Measurements from ENCODE around the gene JAGN1. TPM values are rescaled to one million over a fixed set of nuclear protein-coding genes. Genes with fewer than 3 reads are reported as not detected.

Gene JAGN1
- total and polyA plus RNA-seq, 2 donors from 2014 or later: 30.3 to 55.3 TPM

DNA sequence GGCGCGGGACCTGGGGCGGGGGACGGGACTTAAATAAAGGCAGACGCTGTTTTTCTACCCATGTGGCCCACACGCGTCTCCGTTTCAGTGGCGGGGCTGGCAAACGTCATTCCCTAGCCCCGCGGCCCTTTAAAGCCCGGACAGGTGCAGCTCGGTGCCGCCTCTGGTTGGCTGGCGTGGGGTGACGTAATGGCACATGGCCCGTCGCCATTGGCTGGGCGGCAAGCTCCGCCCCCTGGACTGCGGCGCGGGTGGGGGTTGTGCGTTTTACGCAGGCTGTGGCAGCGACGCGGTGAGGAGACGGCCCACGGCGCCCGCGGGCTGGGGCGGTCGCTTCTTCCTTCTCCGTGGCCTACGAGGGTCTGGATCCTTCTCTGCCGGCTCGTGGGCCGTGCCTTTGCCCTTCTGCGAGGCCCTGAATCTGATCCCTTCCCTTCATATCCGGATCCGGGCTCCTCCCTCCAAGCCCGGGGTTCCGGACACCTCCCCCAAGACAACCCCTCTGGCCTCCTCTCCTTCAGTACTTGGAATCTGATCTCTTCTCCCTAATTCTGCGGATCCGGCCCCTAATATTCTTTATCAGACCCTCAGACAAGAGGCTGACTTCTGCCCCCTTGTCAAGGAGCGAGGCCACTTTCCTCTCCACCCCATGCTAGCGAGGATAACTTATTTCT lies 43.3 kb downstream of the JAGN1 start, which contains the start of gene CRELD1:
Gene CRELD1, plus strand, starts transcription at position 274 of the 674 bp plus-strand sequence. CDS start 605 bp downstream, outside the sequence.
- Histone ChIP-seq H3K9ac (ENCODE audit: low read length in 3 of 3) (peak within 1 kb of the TSS; percentile 56 to 95 (median 91)), H3K4me3 (ENCODE audit: low read length in 3 of 3) (peak within 1 kb of the TSS; percentile 70 to 89 (median 84)), H3K27ac (ENCODE audit: low read depth in 2 of 2, low read length in 2 of 2) (peak within 1 kb of the TSS; percentile 94), H3K27me3 (ENCODE audit: control insufficient read depth, insufficient read depth, low read length) (no peaks in the 10 kb centered on the region), H3K4me1 (ENCODE audit: control insufficient read depth in 2 of 3, insufficient read depth in 2 of 3, low read depth in 1 of 3, low read length in 3 of 3) (peaks cover 0 to 12% (median 0%) of the 10 kb centered on the region in 3 donors), H3K9me3 (ENCODE audit: control insufficient read depth in 2 of 3, insufficient read depth in 1 of 3, low read length in 3 of 3) (no peaks in the 10 kb centered on the region), H3K36me3 (ENCODE audit: control insufficient read depth in 2 of 3, insufficient read depth in 3 of 3, low read length in 3 of 3) (peaks cover 0 to 16% (median 3%) of the 10 kb centered on the region in 3 donors)
- TF ChIP-seq, protein P1, sequence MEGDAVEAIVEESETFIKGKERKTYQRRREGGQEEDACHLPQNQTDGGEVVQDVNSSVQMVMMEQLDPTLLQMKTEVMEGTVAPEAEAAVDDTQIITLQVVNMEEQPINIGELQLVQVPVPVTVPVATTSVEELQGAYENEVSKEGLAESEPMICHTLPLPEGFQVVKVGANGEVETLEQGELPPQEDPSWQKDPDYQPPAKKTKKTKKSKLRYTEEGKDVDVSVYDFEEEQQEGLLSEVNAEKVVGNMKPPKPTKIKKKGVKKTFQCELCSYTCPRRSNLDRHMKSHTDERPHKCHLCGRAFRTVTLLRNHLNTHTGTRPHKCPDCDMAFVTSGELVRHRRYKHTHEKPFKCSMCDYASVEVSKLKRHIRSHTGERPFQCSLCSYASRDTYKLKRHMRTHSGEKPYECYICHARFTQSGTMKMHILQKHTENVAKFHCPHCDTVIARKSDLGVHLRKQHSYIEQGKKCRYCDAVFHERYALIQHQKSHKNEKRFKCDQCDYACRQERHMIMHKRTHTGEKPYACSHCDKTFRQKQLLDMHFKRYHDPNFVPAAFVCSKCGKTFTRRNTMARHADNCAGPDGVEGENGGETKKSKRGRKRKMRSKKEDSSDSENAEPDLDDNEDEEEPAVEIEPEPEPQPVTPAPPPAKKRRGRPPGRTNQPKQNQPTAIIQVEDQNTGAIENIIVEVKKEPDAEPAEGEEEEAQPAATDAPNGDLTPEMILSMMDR (IDR thresholded peaks at IDR 0.05; ENCODE audit: borderline replicate concordance, extremely low read depth, insufficient read depth): no peak
- FAIRE-seq (peak; percentile 8), DNase-seq (peak; percentile 95 to 98 (median 97))
- intact Hi-C loops (cut with DNase I): no loop called here

DNA sequence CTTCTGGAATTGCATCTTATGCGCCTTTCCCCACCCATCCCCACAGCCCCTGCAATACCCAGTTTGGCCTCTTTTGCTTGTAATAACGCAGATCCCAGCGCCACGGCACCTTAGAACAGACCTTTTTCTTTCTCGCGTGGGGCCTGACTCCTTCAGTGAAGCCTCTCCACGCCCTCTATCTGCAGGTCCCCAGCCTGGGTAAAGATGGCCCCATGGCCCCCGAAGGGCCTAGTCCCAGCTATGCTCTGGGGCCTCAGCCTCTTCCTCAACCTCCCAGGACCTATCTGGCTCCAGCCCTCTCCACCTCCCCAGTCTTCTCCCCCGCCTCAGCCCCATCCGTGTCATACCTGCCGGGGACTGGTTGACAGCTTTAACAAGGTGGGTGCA lies 43.8 kb downstream of the JAGN1 start:
- Histone ChIP-seq H3K27ac (ENCODE audit: low read depth in 2 of 2, low read length in 2 of 2) (peak overlapping the region in 1 of 2 donors; percentile 94), H3K9me3 (ENCODE audit: control insufficient read depth in 2 of 3, insufficient read depth in 1 of 3, low read length in 3 of 3) (no peaks in the 10 kb centered on the region), H3K36me3 (ENCODE audit: control insufficient read depth in 2 of 3, insufficient read depth in 3 of 3, low read length in 3 of 3) (peaks cover 0 to 16% (median 3%) of the 10 kb centered on the region in 3 donors), H3K27me3 (ENCODE audit: control insufficient read depth, insufficient read depth, low read length) (no peaks in the 10 kb centered on the region), H3K4me3 (ENCODE audit: low read length in 3 of 3) (peak overlapping the region; percentile 67 to 89 (median 84)), H3K9ac (ENCODE audit: low read length in 3 of 3) (peak overlapping the region; percentile 56 to 95 (median 91)), H3K4me1 (ENCODE audit: control insufficient read depth in 2 of 3, insufficient read depth in 2 of 3, low read depth in 1 of 3, low read length in 3 of 3) (peaks cover 0 to 12% (median 0%) of the 10 kb centered on the region in 3 donors)
- no peak for FAIRE-seq
- intact Hi-C loops (cut with DNase I): no loop called here
- DNase-seq: peak in 1 of 5 donors; percentile 71
- TF ChIP-seq, protein P1 (IDR thresholded peaks at IDR 0.05; ENCODE audit: borderline replicate concordance, extremely low read depth, insufficient read depth): peak; percentile 2

DNA sequence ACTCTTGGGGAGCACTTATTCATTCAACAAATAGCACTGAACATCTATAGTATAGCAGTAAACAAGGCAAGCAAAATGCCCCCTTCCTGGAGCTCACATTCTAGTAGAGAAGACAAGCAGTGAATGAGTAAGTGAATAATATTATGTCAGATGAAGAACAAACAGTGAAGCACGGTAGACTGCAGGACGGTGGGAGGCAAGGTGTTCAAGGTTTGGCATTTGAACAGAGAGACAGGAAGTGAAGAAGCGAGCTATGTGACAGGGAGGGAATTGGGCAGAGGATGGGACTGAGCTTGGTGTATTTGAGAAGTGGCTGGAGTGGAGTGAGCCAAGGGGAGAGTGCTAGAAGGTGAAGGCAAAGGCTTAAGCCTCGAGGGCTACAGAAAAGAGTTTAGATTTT lies 44.6 kb downstream of the JAGN1 start:
- FAIRE-seq: no peak
- Histone ChIP-seq H3K27me3 (ENCODE audit: control insufficient read depth, insufficient read depth, low read length) (no peaks in the 10 kb centered on the region), H3K36me3 (ENCODE audit: control insufficient read depth in 2 of 3, insufficient read depth in 3 of 3, low read length in 3 of 3) (peaks cover 0 to 16% (median 3%) of the 10 kb centered on the region in 3 donors), H3K4me1 (ENCODE audit: control insufficient read depth in 2 of 3, insufficient read depth in 2 of 3, low read depth in 1 of 3, low read length in 3 of 3) (peaks cover 0 to 12% (median 0%) of the 10 kb centered on the region in 3 donors), H3K9me3 (ENCODE audit: control insufficient read depth in 2 of 3, insufficient read depth in 1 of 3, low read length in 3 of 3) (no peaks in the 10 kb centered on the region), H3K4me3 (ENCODE audit: low read length in 3 of 3) (peak overlapping the region in 2 of 3 donors; percentile 18 to 89), H3K27ac (ENCODE audit: low read depth in 2 of 2, low read length in 2 of 2) (no peak overlapping the region), H3K9ac (ENCODE audit: low read length in 3 of 3) (peak overlapping the region in 1 of 3 donors; percentile 3)
- no peak for DNase-seq
- TF ChIP-seq, protein P1 (IDR thresholded peaks at IDR 0.05; ENCODE audit: borderline replicate concordance, extremely low read depth, insufficient read depth): no peak
- intact Hi-C loops (cut with DNase I): no loop called here
